Sigmoid colon (tissue), 7 donors: ENCODE measurements around the gene FAM78B. TPM values are rescaled to one million over a fixed set of nuclear protein-coding genes. Genes with fewer than 3 reads are reported as not detected.

ENCODE experiments used
- DNase-seq: peaks from one replicate; pipeline ENCODE4 v3.0.0-alpha.2; 2019
- H3K27ac ChIP-seq, 4 donors: fragments of 200-600 bp; sonication (generic); one replicate each; pipeline ENCODE4 v1.5.1; 2016 to 2019; ENCODE audit warnings: mild to moderate bottlenecking in 1 of 4
- H3K27me3 ChIP-seq, 3 donors: fragments of 200-600 bp; sonication (generic); one replicate each; pipeline ENCODE4 v1.5.1; 2019; ENCODE audit warnings: mild to moderate bottlenecking in 1 of 3
- H3K36me3 ChIP-seq, 4 donors: fragments of 200-600 bp; sonication (generic); one replicate each; pipeline ENCODE4 v1.5.1; 2016 to 2019
- H3K4me1 ChIP-seq, 4 donors: fragments of 200-600 bp; sonication (generic); one replicate each; pipeline ENCODE4 v1.5.1; 2017 to 2019
- H3K4me3 ChIP-seq, 4 donors: fragments of 200-600 bp; sonication (generic); one replicate each; pipeline ENCODE4 v1.5.1; 2017 to 2019; ENCODE audit warnings: mild to moderate bottlenecking in 2 of 4, moderate library complexity in 1 of 4
- H3K9me3 ChIP-seq, 4 donors: fragments of 200-600 bp in 3 of 4; sonication (generic) in 3 of 4; one replicate each; pipeline versions ENCODE4 v1.5.1 to v1.6.1; 2013 to 2019
- EP300 ChIP-seq, 4 donors: sonication (generic); formaldehyde crosslinking; IDR thresholded peaks; one replicate each; pipeline ENCODE4 v1.6.1; 2017; ENCODE audit warnings: antibody characterized with exemption in 4 of 4
- POLR2A ChIP-seq, 2 donors: fragments of 450-650 bp; IDR thresholded peaks; one replicate each; pipeline ENCODE4 v1.6.1; 2016; ENCODE audit warnings: antibody characterized with exemption in 2 of 2, mild to moderate bottlenecking in 2 of 2, moderate library complexity in 2 of 2
- POLR2AphosphoS5 ChIP-seq, 4 donors: sonication (generic); formaldehyde crosslinking; IDR thresholded peaks; one replicate each; pipeline ENCODE4 v1.6.1; 2017; ENCODE audit warnings: antibody characterized with exemption in 4 of 4
- WGBS, 2 donors: extraction: QIAGEN DNeasy Blood & Tissue Kit; methylation state at CpG; one replicate each; pipeline ENCODE4 v1.1.7; 2013; 5-methylcytosine and 5-hydroxymethylcytosine counted together
- intact Hi-C: fragments of 100-400 bp; cut with DNase I; formaldehyde crosslinking; loops from one replicate; pipeline ENCODE4 v1.15.1; 2023
- polyA plus RNA-seq, 3 donors: library from polyadenylated mRNA; stranded (reverse); fragments of 200-250 nt; gene quantifications; one replicate each; pipeline ENCODE4 v1.2.3, GENCODE V29; 2013
- total RNA-seq, 4 donors: library from RNA; depleted of rRNA; stranded (reverse); fragments of >200 nt; gene quantifications; one replicate each; pipeline ENCODE4 v1.1.0, GENCODE V29; 2016
- TF ChIP-seq, protein P1 (sequence below), 4 experiments: fragments of 450-650 bp in 3 of 4; fragments of 200-600 bp in 1 of 4; IDR thresholded peaks; one replicate each; pipeline ENCODE4 v1.5.1; 2016 to 2019; ENCODE audit warnings: antibody characterized with exemption in 4 of 4, mild to moderate bottlenecking in 3 of 4, moderate library complexity in 2 of 4
- donor health status: healthy with polysubstance abuse.
- donor health status: Bipolar disorder and iron deficiency.
- donor health status: healthy.

The FAM78B gene
- total and polyA plus RNA-seq, 7 donors, result 0.23 to 5.4 (median 2.0) TPM

DNA sequence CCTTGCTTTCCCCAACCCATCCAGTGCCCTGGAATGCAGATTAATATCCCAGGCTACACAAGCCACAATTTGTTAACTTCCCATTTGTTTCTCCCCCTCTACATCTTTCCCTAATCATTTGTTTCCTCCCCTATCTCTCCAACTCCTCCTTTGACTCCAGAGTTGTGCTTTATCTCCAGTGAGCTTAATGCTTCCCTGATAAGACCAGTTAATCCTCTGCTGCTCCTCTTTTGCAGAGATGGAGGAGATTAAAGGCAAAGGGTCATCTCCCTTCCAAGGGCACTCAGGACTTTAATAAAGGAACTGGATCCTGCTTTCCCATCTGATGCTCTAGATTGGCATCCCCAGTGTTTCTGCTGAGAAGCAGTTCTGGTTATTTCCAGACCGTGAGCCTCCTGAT, 7.1 kb downstream of the FAM78B start:
- TF ChIP-seq, protein P1, sequence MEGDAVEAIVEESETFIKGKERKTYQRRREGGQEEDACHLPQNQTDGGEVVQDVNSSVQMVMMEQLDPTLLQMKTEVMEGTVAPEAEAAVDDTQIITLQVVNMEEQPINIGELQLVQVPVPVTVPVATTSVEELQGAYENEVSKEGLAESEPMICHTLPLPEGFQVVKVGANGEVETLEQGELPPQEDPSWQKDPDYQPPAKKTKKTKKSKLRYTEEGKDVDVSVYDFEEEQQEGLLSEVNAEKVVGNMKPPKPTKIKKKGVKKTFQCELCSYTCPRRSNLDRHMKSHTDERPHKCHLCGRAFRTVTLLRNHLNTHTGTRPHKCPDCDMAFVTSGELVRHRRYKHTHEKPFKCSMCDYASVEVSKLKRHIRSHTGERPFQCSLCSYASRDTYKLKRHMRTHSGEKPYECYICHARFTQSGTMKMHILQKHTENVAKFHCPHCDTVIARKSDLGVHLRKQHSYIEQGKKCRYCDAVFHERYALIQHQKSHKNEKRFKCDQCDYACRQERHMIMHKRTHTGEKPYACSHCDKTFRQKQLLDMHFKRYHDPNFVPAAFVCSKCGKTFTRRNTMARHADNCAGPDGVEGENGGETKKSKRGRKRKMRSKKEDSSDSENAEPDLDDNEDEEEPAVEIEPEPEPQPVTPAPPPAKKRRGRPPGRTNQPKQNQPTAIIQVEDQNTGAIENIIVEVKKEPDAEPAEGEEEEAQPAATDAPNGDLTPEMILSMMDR (IDR thresholded peaks at IDR 0.05), result no peak
- TF ChIP-seq EP300 (IDR thresholded peaks at IDR 0.05), result no peak
- TF ChIP-seq POLR2AphosphoS5 (IDR thresholded peaks at IDR 0.05), result no peak
- TF ChIP-seq POLR2A (IDR thresholded peaks at IDR 0.05), result no peak
- Histone ChIP-seq H3K27me3 (no peaks in the 10 kb centered on the region), H3K27ac (no peak overlapping the region), H3K4me3 (no peak overlapping the region), H3K9me3 (no peaks in the 10 kb centered on the region), H3K4me1 (peaks cover 0 to 3% (median 1%) of the 10 kb centered on the region in 4 donors), H3K36me3 (no peaks in the 10 kb centered on the region)
- intact Hi-C loops, result loop anchor here (10.0 kb wide), 1 partner anchor 565 kb away; no protein-coding TSS in a partner anchor
- WGBS, 2 donors, result 89 to 91% methylated on average over 1 of the region's 1 CpG
- no peak for DNase-seq

DNA sequence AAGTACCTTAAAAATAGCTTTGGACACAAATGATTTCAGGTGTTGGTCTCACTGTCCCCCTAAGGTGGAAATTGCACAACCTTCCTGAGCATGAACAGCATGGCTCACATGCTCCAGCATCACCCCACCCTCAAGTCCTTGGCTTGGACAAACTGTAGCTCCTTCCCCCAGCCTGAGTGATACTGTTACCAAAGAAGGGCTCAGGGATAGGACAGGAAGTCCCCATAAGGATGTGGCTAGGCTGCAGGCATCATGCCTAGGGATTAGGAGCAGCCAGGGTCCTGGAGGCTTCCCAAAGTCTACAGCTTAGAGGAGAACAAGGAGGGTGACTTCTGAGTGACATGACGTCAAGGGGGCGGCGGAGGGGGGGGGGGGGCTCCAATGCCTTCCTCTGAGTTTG, 10.1 kb downstream of the FAM78B start:
- no peak overlapping the region for H3K27ac ChIP-seq
- TF ChIP-seq, protein P1 (IDR thresholded peaks at IDR 0.05), result no peak
- no peak for TF ChIP-seq POLR2A (IDR thresholded peaks at IDR 0.05)
- TF ChIP-seq EP300 (IDR thresholded peaks at IDR 0.05), result no peak
- no peak for TF ChIP-seq POLR2AphosphoS5 (IDR thresholded peaks at IDR 0.05)
- no peaks in the 10 kb centered on the region for H3K27me3 ChIP-seq
- DNase-seq, result no peak
- no peaks in the 10 kb centered on the region for H3K9me3 ChIP-seq
- H3K4me3 ChIP-seq, result no peak overlapping the region
- H3K4me1 ChIP-seq, result no peaks in the 10 kb centered on the region
- intact Hi-C loops, result no loop called here
- H3K36me3 ChIP-seq, result no peaks in the 10 kb centered on the region
- 75 to 82% methylated on average over 2 to 3 of the region's 3 CpGs for WGBS, 2 donors

DNA sequence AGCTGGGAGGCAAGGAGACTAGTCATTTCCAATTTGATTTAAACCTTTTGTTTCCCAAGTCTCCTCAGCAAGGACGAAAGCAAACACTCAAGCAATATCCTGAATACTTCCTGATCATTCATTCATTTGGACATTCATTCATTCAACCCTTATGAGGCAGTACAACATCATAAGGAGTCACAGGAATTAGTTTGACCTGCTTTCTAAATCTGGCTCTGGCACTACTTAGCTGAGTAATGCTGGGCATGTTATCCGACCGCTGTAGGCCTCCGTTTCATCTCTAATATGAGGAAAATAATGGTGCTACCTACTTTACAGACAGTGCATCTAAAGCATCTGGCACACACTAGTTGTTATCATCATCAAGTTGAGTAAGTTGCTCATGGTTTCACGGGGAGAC, 11.7 kb downstream of the FAM78B start:
- no peak overlapping the region for H3K4me3 ChIP-seq
- no peak overlapping the region for H3K27ac ChIP-seq
- no peaks in the 10 kb centered on the region for H3K27me3 ChIP-seq
- no peaks in the 10 kb centered on the region for H3K9me3 ChIP-seq
- H3K36me3 ChIP-seq, result no peaks in the 10 kb centered on the region
- 71 to 76% methylated on average over 5 of the region's 5 CpGs for WGBS, 2 donors
- TF ChIP-seq POLR2A (IDR thresholded peaks at IDR 0.05), result no peak
- TF ChIP-seq EP300 (IDR thresholded peaks at IDR 0.05), result no peak
- TF ChIP-seq, protein P1 (IDR thresholded peaks at IDR 0.05), result no peak
- DNase-seq, result no peak
- no peaks in the 10 kb centered on the region for H3K4me1 ChIP-seq
- intact Hi-C loops, result no loop called here

DNA sequence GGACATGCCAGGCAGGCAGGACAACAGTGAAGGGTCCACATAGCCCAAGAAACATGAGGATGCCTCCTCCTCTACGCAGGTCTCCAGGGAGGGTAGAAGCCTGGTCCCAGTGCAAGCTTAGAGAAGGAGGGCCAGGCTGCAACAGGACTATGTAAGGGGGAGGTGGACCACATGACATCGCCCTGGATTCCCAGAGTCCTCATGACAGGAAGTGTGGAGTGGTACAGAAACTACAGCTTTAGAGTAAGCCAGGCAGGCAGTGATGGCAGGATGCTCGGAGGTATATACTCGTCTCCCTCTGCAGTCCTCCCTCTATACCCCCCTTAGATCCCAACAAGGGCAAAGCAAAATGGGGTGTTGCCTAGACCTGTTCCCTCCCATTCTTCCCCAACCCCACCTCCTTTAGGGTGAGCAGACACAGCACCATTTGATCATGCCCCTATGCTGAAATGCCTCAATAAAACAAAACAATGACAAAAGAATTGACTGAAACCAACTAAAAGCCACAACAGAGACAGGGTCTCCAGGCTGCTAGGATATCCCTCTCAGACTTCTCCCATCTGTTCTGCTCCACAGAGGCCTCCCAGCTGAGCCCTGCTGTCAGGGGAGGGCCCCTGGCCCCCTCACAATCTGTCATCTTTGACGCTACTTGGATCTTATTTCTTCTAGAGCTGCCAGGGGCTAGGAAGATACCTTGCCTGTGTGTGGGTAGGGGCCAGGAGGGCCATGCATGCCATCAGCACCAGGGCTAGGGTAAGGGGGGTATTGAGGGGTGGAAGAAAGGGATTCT, 13.1 kb downstream of the FAM78B start:
- H3K4me3 ChIP-seq, result no peak overlapping the region
- H3K4me1 ChIP-seq, result no peaks in the 10 kb centered on the region
- H3K9me3 ChIP-seq, result no peaks in the 10 kb centered on the region
- 88 to 90% methylated on average over 5 of the region's 5 CpGs for WGBS, 2 donors
- no peak for TF ChIP-seq POLR2A (IDR thresholded peaks at IDR 0.05)
- TF ChIP-seq POLR2AphosphoS5 (IDR thresholded peaks at IDR 0.05), result no peak
- TF ChIP-seq, protein P1 (IDR thresholded peaks at IDR 0.05), result no peak
- TF ChIP-seq EP300 (IDR thresholded peaks at IDR 0.05), result no peak
- no peak for DNase-seq
- H3K36me3 ChIP-seq, result no peaks in the 10 kb centered on the region
- no peak overlapping the region for H3K27ac ChIP-seq
- intact Hi-C loops, result no loop called here
- H3K27me3 ChIP-seq, result no peaks in the 10 kb centered on the region
